ENCODE results near the gene TMPRSS9.

GRCh38 chr19:2460245-2460644 lies 100.2 kb downstream of the TMPRSS9 start:
- TF ChIP-seq CTCF (IDR thresholded peaks at IDR 0.05; ENCODE audit: poor library complexity, severe bottlenecking), result no peak
- no peak for TF ChIP-seq TAF1 (IDR thresholded peaks at IDR 0.05; ENCODE audit: low read depth)

Measured in neural cell (in vitro differentiated cells).